ENCODE data around the gene ZDHHC14.

- TF ChIP-seq CTCF (IDR thresholded peaks at IDR 0.05) (no peak), POLR2A (IDR thresholded peaks at IDR 0.05) (no peak)
These were observed 25.7 kb downstream of the ZDHHC14 start for GRCh38 chr6:157406661-157407060.

All from Peyer's patch (tissue), 4 donors.